Panc1 (cell line): ENCODE data around the gene ARID5A.

Experiments
- CTCF ChIP-seq: fragments of 450-650 bp; IDR thresholded peaks from 2 replicates; pipeline ENCODE4 v1.5.1; 2017; ENCODE audit warnings: mild to moderate bottlenecking
- POLR2AphosphoS5 ChIP-seq: IDR thresholded peaks from 2 replicates; pipeline ENCODE4 v1.6.1; 2012; ENCODE audit warnings: mild to moderate bottlenecking, low read depth, low read length, moderate library complexity
- TCF7L2 ChIP-seq: IDR thresholded peaks from 2 replicates; pipeline ENCODE4 v1.6.1; 2011; ENCODE audit warnings: mild to moderate bottlenecking, low read depth, low read length, inconsistent platforms

GRCh38 chr2:96537734-96538486 lies 1.4 kb downstream of the ARID5A start:
- no peak for TF ChIP-seq CTCF
- TF ChIP-seq POLR2AphosphoS5: no peak
- no peak for TF ChIP-seq TCF7L2
